Measurements from ENCODE around the gene ITGB7.
"Not testable (repeated sequence)": the region's sequence is repeated elsewhere in the genome, so short reads cannot be mapped to it uniquely, and the experiment has no call there.

Gene ITGB7

GRCh38 chr12:53170215-53170614 lies 36.8 kb downstream of the ITGB7 start:
- Mint-ChIP-seq H3K27ac (no peak overlapping the region), H3K4me3 (no peak overlapping the region), H3K9me3 (no peaks in the 10 kb centered on the region), H3K36me3 (no peaks in the 10 kb centered on the region), H3K27me3 (no peaks in the 10 kb centered on the region), H3K4me1 (no peaks in the 10 kb centered on the region)
- DNase-seq: no peak
- CTCF ChIA-PET: no interaction called here

GRCh38 chr12:53169644-53170043 lies 37.4 kb downstream of the ITGB7 start:
- H3K4me3 Mint-ChIP-seq: no peak overlapping the region
- no peak for DNase-seq
- no peaks in the 10 kb centered on the region for H3K36me3 Mint-ChIP-seq
- H3K27ac Mint-ChIP-seq: no peak overlapping the region
- H3K9me3 Mint-ChIP-seq: no peaks in the 10 kb centered on the region
- H3K4me1 Mint-ChIP-seq: no peaks in the 10 kb centered on the region
- H3K27me3 Mint-ChIP-seq: no peaks in the 10 kb centered on the region
- CTCF ChIA-PET: no interaction called here

GRCh38 chr12:53166837-53167236 lies 40.2 kb downstream of the ITGB7 start:
- Mint-ChIP-seq H3K4me3 (no peak overlapping the region), H3K36me3 (no peaks in the 10 kb centered on the region), H3K27me3 (no peaks in the 10 kb centered on the region), H3K9me3 (no peaks in the 10 kb centered on the region), H3K4me1 (no peaks in the 10 kb centered on the region), H3K27ac (no peak overlapping the region)
- CTCF ChIA-PET: interaction anchor here (1.0 to 1.7 kb wide), 3 partner anchors 9 to 45 kb away, joined by 3 to 10 read pairs (median 4); no protein-coding TSS in a partner anchor
- no peak for DNase-seq

GRCh38 chr12:53163008-53163407 lies 44.0 kb downstream of the ITGB7 start:
- not testable (repeated sequence) for H3K9me3 Mint-ChIP-seq, H3K36me3 Mint-ChIP-seq, H3K27ac Mint-ChIP-seq, H3K4me1 Mint-ChIP-seq, H3K27me3 Mint-ChIP-seq, H3K4me3 Mint-ChIP-seq, DNase-seq
- CTCF ChIA-PET: interaction anchor here (0.7 to 6.3 kb wide), 2 partner anchors 49 to 121 kb away, joined by 3 to 69 read pairs; no protein-coding TSS in a partner anchor

GRCh38 chr12:53161119-53161911 lies 45.7 kb downstream of the ITGB7 start:
- Mint-ChIP-seq H3K36me3 (no peaks in the 10 kb centered on the region), H3K4me1 (peaks cover 10% of the 10 kb centered on the region), H3K27ac (no peak overlapping the region), H3K27me3 (no peaks in the 10 kb centered on the region), H3K9me3 (no peaks in the 10 kb centered on the region), H3K4me3 (no peak overlapping the region)
- CTCF ChIA-PET: interaction anchor here (0.5 to 6.3 kb wide), 19 partner anchors 11 to 261 kb away, joined by 3 to 69 read pairs (median 14); partner anchors contain the start of genes AAAS, CSAD, ESPL1 and ITGB7
- no peak for DNase-seq

GRCh38 chr12:53160673-53161072 lies 46.4 kb downstream of the ITGB7 start:
- CTCF ChIA-PET: interaction anchor here (0.5 to 6.3 kb wide), 28 partner anchors 10 to 262 kb away, joined by 3 to 69 read pairs (median 8); partner anchors contain the start of genes AAAS, CSAD, ESPL1 and ITGB7
- peaks cover 10% of the 10 kb centered on the region for H3K4me1 Mint-ChIP-seq

GRCh38 chr12:53160000-53160399 lies 47.1 kb downstream of the ITGB7 start:
- H3K36me3 Mint-ChIP-seq: no peaks in the 10 kb centered on the region
- DNase-seq: no peak
- CTCF ChIA-PET: interaction anchor here (0.7 to 6.3 kb wide), 44 partner anchors 8 to 349 kb away, joined by 3 to 69 read pairs (median 6); partner anchors contain the start of genes AAAS, CSAD, ESPL1 and ITGB7
- no peak overlapping the region for H3K27ac Mint-ChIP-seq
- no peak overlapping the region for H3K4me3 Mint-ChIP-seq
- no peaks in the 10 kb centered on the region for H3K27me3 Mint-ChIP-seq
- H3K4me1 Mint-ChIP-seq: peaks cover 10% of the 10 kb centered on the region
- no peaks in the 10 kb centered on the region for H3K9me3 Mint-ChIP-seq

More at GRCh38 chr12:53160673-53161072, 46.4 kb downstream of the ITGB7 start:
- no peaks in the 10 kb centered on the region for H3K36me3 Mint-ChIP-seq
- H3K27me3 Mint-ChIP-seq: no peaks in the 10 kb centered on the region
- DNase-seq: no peak
- no peaks in the 10 kb centered on the region for H3K9me3 Mint-ChIP-seq
- H3K4me3 Mint-ChIP-seq: no peak overlapping the region
- no peak overlapping the region for H3K27ac Mint-ChIP-seq

- CTCF ChIA-PET: interaction anchor here (0.7 to 6.3 kb wide), 40 partner anchors 9 to 349 kb away, joined by 3 to 69 read pairs (median 6); partner anchors contain the start of genes AAAS, CSAD, ESPL1 and ITGB7
- Mint-ChIP-seq H3K27ac (peak overlapping the region; percentile 15), H3K9me3 (no peaks in the 10 kb centered on the region), H3K27me3 (no peaks in the 10 kb centered on the region), H3K4me3 (no peak overlapping the region), H3K4me1 (peaks cover 10% of the 10 kb centered on the region), H3K36me3 (no peaks in the 10 kb centered on the region)
- peak; percentile 94 for DNase-seq
These were observed 47.7 kb downstream of the ITGB7 start for GRCh38 chr12:53159195-53159839.

- no peak overlapping the region for H3K4me3 Mint-ChIP-seq
- H3K4me1 Mint-ChIP-seq: no peaks in the 10 kb centered on the region
- CTCF ChIA-PET: interaction anchor here (1.2 kb wide), 1 partner anchor 15 kb away, joined by 3 read pairs; no protein-coding TSS in a partner anchor
- no peaks in the 10 kb centered on the region for H3K36me3 Mint-ChIP-seq
- no peak for DNase-seq
- no peaks in the 10 kb centered on the region for H3K9me3 Mint-ChIP-seq
- no peak overlapping the region for H3K27ac Mint-ChIP-seq
- H3K27me3 Mint-ChIP-seq: peaks cover 7% of the 10 kb centered on the region
These were observed 54.7 kb downstream of the ITGB7 start for GRCh38 chr12:53152390-53152789.

GRCh38 chr12:53151039-53151438 lies 56.0 kb downstream of the ITGB7 start:
- CTCF ChIA-PET: interaction anchor here (0.6 kb wide), 1 partner anchor 180 kb away, joined by 3 read pairs; no protein-coding TSS in a partner anchor

GRCh38 chr12:53147653-53148052 lies 59.4 kb downstream of the ITGB7 start:
- no peak for DNase-seq
- no peaks in the 10 kb centered on the region for H3K9me3 Mint-ChIP-seq
- no peak overlapping the region for H3K27ac Mint-ChIP-seq
- H3K27me3 Mint-ChIP-seq: peaks cover 5% of the 10 kb centered on the region
- no peaks in the 10 kb centered on the region for H3K36me3 Mint-ChIP-seq
- CTCF ChIA-PET: no interaction called here
- no peaks in the 10 kb centered on the region for H3K4me1 Mint-ChIP-seq
- no peak overlapping the region for H3K4me3 Mint-ChIP-seq

More at GRCh38 chr12:53151039-53151438, 56.0 kb downstream of the ITGB7 start:
- DNase-seq: no peak
- Mint-ChIP-seq H3K36me3 (no peaks in the 10 kb centered on the region), H3K9me3 (no peaks in the 10 kb centered on the region), H3K27me3 (peaks cover 11% of the 10 kb centered on the region), H3K27ac (no peak overlapping the region), H3K4me3 (no peak overlapping the region), H3K4me1 (no peaks in the 10 kb centered on the region)

- no peak overlapping the region for H3K27ac Mint-ChIP-seq
- H3K9me3 Mint-ChIP-seq: no peaks in the 10 kb centered on the region
- DNase-seq: no peak
- no peaks in the 10 kb centered on the region for H3K36me3 Mint-ChIP-seq
- H3K4me1 Mint-ChIP-seq: no peaks in the 10 kb centered on the region
- peaks cover 4% of the 10 kb centered on the region for H3K27me3 Mint-ChIP-seq
- H3K4me3 Mint-ChIP-seq: no peak overlapping the region
- CTCF ChIA-PET: no interaction called here
These were observed 59.9 kb downstream of the ITGB7 start for GRCh38 chr12:53147181-53147580.

GRCh38 chr12:53145383-53146260 lies 61.4 kb downstream of the ITGB7 start:
- no peak for DNase-seq
- CTCF ChIA-PET: no interaction called here
- H3K27ac Mint-ChIP-seq: no peak overlapping the region

GRCh38 chr12:53143355-53143754 lies 63.7 kb downstream of the ITGB7 start:
- peaks cover 8% of the 10 kb centered on the region for H3K9me3 Mint-ChIP-seq

More at GRCh38 chr12:53145383-53146260, 61.4 kb downstream of the ITGB7 start:
- Mint-ChIP-seq H3K9me3 (no peaks in the 10 kb centered on the region), H3K4me3 (no peak overlapping the region), H3K36me3 (no peaks in the 10 kb centered on the region), H3K4me1 (no peaks in the 10 kb centered on the region), H3K27me3 (peaks cover 9% of the 10 kb centered on the region)

More at GRCh38 chr12:53143355-53143754, 63.7 kb downstream of the ITGB7 start:
- Mint-ChIP-seq H3K4me3 (no peak overlapping the region), H3K27ac (no peak overlapping the region), H3K4me1 (no peaks in the 10 kb centered on the region), H3K36me3 (peaks cover 1% of the 10 kb centered on the region), H3K27me3 (peaks cover 15% of the 10 kb centered on the region)
- no peak for DNase-seq
- CTCF ChIA-PET: no interaction called here

Measured in activated naive CD4-positive, alpha-beta T cell treated with anti-CD3 and anti-CD28 coated beads, Interleukin-2, amount 10 ng/mL, durations not matched to agents 7 days and 5 days (primary cell).